ENCODE measurements around the gene PAIP1. TPM values are rescaled to one million over a fixed set of nuclear protein-coding genes. Genes with fewer than 3 reads are reported as not detected.
"Not testable (repeated sequence)": the region's sequence is repeated elsewhere in the genome, so short reads cannot be mapped to it uniquely, and the experiment has no call there.

PAIP1 gene
- total RNA-seq, 1 experiment from 2014 or later: 175 TPM

DNA sequence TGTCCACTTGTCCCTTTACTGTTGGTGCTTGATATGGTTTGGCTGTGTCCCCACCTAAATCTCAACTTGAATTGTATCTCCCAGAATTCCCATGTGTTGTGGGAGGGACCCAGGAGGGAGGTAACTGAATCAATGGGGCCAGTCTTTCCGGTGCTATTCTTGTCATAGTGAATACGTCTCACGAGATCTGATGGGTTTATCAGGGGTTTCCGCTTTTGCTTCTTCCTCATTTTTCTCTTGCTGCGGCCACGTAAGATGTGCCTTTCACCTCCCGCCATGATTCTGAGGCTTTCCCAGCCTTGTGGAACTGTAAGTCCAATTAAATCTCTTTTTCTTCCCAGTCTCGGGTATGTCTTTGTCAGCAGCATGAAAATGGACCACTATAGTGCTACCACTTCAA lies 7.6 kb downstream of the PAIP1 start:
- H3K36me3 ChIP-seq: peaks cover 95% of the 10 kb centered on the region

DNA sequence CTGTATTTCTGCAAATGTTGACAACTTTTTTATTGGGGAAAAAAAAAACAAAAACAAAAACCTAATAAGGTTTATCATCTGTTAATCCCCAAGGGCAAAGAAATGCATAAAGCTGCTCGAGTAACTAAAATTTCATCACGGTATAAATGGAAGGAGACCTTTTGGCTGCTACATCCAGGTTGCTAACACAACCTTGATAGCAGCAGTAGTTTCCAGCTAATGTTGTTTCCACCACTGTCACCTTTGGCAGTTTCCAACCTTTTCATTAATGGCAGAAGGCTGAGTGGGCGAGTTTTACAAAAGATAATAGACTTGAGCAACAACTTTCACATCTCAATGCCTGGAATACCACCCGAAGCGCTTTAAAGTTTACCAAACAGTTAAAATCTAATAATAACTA lies 8.5 kb downstream of the PAIP1 start:
- peaks cover 90% of the 10 kb centered on the region for H3K36me3 ChIP-seq
- no peak for DNase-seq
- H3K9me3 ChIP-seq: no peaks in the 10 kb centered on the region
- no peak overlapping the region for H3K4me3 ChIP-seq
- no peaks in the 10 kb centered on the region for H3K27me3 ChIP-seq

More for the DNA sequence above, 7.6 kb downstream of the PAIP1 start:
- not testable (repeated sequence) for H3K9me3 ChIP-seq, H3K27me3 ChIP-seq, H3K4me3 ChIP-seq, DNase-seq

DNA sequence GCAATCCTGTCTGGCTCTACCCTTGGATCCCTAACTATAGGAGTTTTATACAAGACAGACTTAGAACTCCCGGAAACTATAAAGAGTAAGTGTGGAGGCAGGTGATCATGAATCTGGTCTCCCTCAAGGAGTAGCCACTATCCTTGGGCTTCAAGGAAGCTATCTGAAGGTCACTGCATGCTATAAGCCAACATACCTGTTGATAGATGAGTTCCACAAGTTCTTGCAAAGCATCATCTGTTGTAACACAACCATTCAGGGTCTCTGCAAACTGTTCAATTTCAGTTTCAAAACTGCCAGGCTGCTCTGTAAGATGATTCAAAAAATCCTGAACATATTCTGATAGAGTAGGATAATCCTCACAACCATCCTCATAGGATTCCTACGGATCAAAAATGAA lies 9.3 kb downstream of the PAIP1 start:
- Histone ChIP-seq H3K9me3 (no peaks in the 10 kb centered on the region), H3K27me3 (no peaks in the 10 kb centered on the region), H3K36me3 (peaks cover 88% of the 10 kb centered on the region), H3K4me3 (no peak overlapping the region)
- no peak for DNase-seq

DNA sequence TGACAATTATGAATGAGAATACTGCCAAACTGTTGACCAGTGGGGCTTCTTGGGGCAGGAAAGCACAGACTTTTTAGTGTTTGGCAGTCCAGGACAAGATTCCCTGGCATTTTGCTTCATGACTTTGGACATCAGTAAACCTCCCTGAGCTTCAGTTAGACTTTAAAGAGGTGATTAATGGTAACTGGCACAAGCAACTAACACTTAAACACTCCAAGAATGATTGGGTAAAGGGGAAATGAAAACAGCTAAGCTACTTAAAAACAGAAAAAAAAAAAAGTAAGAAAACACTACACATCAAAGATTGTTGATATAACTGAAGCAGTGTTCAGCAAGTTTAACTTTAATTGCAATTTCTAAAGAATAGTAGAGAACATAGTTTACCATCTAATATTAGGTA lies 13.4 kb downstream of the PAIP1 start:
- Histone ChIP-seq H3K27me3 (no peaks in the 10 kb centered on the region), H3K36me3 (peaks cover 85% of the 10 kb centered on the region), H3K4me3 (no peak overlapping the region), H3K9me3 (no peaks in the 10 kb centered on the region)
- DNase-seq: peak; percentile 43

DNA sequence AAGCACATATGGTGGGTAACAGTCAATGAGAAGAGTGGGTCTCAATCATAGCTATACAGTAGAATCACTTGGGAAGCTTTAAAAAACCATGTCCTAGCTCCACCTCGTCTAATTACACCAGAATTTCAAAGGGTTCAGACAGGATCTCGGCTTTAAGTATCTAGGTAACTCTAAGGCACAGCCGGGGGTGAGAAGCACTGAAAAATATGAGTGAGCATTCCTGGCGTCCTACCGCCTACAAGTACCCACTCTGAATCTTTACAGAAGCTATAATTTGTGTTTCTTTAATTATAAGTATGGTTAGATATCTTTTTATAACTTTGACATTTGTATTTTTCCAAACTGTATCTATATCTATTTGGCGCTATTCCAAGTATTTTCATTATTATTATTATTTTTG lies 16.1 kb downstream of the PAIP1 start:
- Histone ChIP-seq H3K36me3 (peaks cover 83% of the 10 kb centered on the region), H3K9me3 (no peaks in the 10 kb centered on the region), H3K27me3 (no peaks in the 10 kb centered on the region), H3K4me3 (no peak overlapping the region)
- DNase-seq: no peak

DNA sequence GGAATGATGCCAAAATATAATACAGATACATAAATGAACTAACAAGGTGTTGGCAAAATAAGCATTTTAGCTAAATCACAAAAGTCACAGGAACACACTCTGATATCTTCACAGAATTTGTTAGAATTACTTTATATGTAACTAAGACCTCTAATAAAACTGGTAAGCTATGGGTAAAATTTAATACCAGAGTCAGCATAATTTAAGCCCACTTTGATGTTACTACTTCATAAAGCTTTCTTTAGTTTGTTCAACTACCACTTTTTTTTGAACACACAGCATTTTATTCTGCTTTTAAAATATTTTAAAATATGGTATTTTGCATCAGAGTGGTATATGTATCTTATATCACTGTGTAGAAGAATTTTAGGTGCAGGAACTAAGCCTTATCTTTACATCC lies 19.9 kb downstream of the PAIP1 start:
- no peak overlapping the region for H3K4me3 ChIP-seq
- H3K36me3 ChIP-seq: peaks cover 91% of the 10 kb centered on the region
- no peak for DNase-seq
- no peaks in the 10 kb centered on the region for H3K9me3 ChIP-seq
- H3K27me3 ChIP-seq: no peaks in the 10 kb centered on the region

DNA sequence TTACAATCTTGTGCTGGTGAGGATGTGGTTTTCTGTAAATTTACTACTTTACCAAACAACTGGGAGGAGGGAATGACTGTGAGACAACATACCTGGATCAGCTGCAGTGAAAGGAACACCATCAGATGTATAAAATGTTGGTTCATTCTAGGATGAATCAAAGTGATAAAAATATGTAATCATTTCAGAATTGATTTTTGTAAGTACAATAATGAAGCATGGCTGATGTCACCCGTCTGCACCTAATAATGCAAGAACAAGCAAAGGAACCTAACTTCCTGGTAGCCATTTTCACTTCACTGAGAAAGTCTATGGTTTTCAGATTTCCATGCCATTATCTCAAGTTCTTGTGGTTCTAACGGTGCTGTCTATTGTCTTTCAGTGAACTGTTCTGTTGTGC lies 23.2 kb downstream of the PAIP1 start:
- Histone ChIP-seq H3K4me3 (no peak overlapping the region), H3K9me3 (no peaks in the 10 kb centered on the region), H3K36me3 (peaks cover 89% of the 10 kb centered on the region), H3K27me3 (no peaks in the 10 kb centered on the region)
- DNase-seq: no peak

DNA sequence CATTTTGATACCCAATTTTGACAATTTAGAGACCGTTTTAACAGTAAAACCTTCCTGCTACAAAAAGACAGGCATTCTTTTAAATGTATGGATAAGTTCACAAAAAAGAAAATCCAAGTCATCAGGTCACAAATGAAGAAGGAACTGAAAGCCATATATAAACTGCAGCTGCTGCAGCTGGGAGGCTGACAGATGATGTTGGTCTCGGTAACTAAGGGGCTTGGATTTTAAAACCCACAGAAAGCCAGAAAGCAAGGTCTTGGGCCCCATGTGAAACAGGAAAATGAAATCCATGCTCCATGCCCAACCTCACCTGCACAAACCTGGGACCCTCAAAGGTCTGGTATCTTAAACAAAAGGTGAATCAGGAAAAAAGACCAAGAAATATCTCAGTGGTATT lies 26.2 kb downstream of the PAIP1 start:
- H3K27me3 ChIP-seq: no peaks in the 10 kb centered on the region
- no peak overlapping the region for H3K4me3 ChIP-seq
- DNase-seq: no peak
- H3K9me3 ChIP-seq: no peaks in the 10 kb centered on the region
- H3K36me3 ChIP-seq: peaks cover 82% of the 10 kb centered on the region

DNA sequence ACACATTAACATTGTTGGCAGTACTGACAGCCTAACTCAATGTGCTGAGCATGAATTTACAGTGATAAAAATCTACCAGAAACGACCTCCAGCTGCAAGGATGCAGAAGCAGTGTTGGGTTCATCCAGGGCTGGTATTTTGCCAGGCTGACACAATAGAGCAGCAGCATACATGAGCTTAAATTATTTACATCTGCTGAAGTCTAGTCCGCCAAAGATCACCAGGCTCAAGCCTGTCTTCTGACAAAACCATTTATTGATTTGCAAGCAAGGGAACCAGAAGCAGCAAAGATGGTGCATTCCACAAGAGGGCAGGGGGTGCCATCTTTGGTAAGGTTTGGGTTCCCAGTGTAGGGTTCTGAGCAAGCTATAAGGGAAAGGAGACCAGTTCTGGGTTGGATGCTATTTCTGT lies 33.2 kb downstream of the PAIP1 start:
- Histone ChIP-seq H3K4me3 (no peak overlapping the region), H3K36me3 (peaks cover 37% of the 10 kb centered on the region), H3K9me3 (no peaks in the 10 kb centered on the region), H3K27me3 (no peaks in the 10 kb centered on the region)
- DNase-seq: no peak

DNA sequence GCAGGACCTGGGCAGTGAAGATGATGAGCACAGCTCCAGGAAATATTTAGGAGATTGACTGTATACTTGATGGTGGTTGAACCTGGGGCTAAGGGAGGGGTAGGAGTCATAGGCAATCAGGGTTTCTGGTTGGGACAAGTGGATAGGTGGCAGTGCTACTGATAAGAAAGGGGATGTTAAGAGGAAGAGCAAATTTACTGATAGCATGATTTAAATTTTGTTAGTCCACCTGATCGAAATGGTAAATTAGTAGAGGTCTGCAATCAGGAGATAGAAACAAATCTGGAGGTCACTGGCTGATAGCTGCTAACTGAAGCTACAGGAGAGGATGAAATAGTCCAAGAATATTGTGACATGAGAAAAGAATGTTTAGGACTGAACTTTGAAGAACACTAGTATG lies 36.3 kb downstream of the PAIP1 start:
- no peak for DNase-seq
- H3K36me3 ChIP-seq: peaks cover 16% of the 10 kb centered on the region
- H3K27me3 ChIP-seq: no peaks in the 10 kb centered on the region
- no peak overlapping the region for H3K4me3 ChIP-seq
- H3K9me3 ChIP-seq: no peaks in the 10 kb centered on the region

DNA sequence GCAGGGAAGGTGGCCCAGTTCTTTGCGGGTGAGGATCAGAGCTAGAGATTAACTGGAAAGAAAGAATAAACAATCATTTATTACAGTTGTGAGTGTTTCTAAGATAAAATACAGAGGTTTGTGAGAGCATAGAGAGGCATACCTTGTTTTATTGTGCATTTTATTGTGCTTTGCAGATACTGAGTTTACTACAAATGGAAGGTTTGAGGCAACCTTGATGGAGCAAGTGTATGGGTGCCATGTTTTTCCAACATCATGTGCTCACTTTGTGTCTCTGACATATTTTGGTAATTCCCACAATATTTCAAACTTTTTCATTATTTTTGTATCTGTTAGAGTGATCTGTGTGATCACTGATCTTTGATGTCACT lies 41.2 kb downstream of the PAIP1 start:
- no peaks in the 10 kb centered on the region for H3K27me3 ChIP-seq
- no peak for DNase-seq
- no peaks in the 10 kb centered on the region for H3K9me3 ChIP-seq
- H3K36me3 ChIP-seq: no peaks in the 10 kb centered on the region
- peak overlapping the region; percentile 89 for H3K4me3 ChIP-seq

DNA sequence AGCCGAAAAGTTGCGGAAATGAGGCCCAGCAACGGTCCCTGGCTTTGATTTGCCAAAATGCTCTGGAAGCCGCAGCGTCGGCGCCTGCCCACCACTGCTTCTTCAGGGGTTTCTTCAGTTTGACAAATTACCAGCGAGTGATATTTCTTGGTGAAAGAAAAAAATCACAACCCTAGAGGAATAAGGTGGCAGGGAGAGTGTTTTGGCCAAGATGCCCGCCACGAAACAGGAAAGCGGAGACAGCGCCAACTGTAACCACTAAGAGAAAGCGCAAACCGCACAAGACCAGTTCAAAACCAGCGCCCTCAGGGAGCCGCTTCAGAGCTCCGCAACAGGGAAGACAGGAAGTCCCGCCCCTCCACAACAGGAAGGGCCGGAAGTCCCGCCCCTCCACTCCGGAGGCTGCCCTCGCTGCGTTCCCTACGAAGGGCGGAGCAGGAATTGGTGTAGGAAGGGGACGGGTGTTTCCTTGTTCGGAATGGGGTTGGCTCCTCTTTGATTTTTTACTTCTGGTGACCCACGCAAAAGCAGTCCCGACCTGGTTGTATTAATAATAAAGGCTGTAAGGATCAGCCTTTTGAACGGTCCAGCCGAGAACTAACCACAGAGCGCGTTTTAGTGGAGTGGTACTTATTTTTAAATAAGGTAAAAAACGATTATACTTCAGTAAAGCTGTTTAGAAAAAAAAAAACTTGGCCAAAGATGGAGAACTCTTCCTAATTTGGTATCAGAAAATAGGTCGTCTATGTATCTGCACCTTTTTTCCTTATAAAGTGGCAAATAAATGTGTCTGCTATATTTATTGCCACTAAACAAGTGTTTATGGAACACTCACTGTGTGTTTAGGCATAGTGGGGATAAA lies 41.8 kb downstream of the PAIP1 start, which contains the start of gene C5orf34:
Gene C5orf34, minus strand, starts transcription at position 333 of the 862 bp plus-strand sequence. CDS start 5,809 bp downstream, outside the sequence.
- Histone ChIP-seq H3K4me3 (peak within 1 kb of the TSS; percentile 89), H3K36me3 (no peaks in the 10 kb centered on the region)
- DNase-seq: peak; percentile 98

DNA sequence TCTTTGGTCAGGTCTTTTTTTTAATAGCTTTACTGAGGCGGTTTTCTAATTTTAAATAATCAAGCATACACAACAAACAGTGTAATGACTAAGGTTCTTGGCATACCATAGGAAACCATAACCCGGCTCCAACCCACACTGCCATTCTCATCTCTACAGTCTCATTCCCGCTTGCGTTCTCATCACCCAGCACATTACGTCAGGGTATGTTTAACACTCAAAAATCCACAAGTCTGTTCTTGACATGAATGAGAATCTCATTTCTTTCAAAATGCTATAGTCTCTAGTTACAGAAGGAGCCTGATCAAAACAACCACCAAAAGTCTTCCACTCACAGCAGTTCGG lies 42.4 kb downstream of the PAIP1 start:
- no peaks in the 10 kb centered on the region for H3K9me3 ChIP-seq
- H3K36me3 ChIP-seq: no peaks in the 10 kb centered on the region

More for the DNA sequence above, 41.8 kb downstream of the PAIP1 start, which contains the start of gene C5orf34:
- H3K9me3 ChIP-seq: no peaks in the 10 kb centered on the region
- no peaks in the 10 kb centered on the region for H3K27me3 ChIP-seq

DNA sequence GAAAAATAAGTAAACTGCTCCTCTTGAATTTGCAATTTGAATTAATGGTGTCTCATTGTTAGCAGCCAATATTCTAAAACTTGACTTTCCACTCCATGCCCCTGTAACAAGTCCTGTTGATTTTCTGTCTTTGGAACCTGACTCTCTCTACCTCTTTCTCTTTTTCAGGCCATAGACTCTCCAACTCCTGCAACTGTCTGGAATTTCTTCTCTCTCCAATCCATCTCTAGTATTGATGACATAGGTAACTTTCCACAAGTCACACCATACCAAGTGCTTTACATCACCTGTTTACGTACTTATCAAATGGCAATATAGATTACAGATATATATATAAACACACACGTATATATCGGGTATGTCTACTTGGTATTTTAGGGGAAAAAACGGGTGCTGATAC lies 42.9 kb downstream of the PAIP1 start:
- no peaks in the 10 kb centered on the region for H3K9me3 ChIP-seq
- DNase-seq: no peak
- H3K4me3 ChIP-seq: peak overlapping the region; percentile 89

More for the DNA sequence above, 42.4 kb downstream of the PAIP1 start:
- no peaks in the 10 kb centered on the region for H3K27me3 ChIP-seq
- DNase-seq: peak; percentile 51
- peak overlapping the region; percentile 89 for H3K4me3 ChIP-seq

DNA sequence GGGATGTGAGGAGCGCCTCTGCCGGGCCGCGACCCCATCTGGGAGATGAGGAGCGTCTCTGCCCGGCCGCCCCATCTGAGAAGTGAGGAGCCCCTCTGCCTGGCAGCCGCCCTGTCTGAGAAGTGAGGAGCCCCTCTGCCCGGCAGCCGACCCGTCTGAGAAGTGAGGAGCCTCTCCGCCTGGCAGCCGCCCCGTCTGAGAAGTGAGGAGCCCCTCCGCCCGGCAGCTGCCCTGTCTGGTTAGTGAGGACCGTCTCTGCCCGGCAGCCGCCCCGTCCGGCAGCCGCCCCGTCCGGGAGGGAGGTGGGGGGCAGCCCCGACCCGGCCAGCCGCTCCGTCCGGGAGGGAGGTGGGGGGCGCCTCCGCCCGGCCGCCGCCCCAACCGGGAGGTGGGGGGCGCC lies 45.8 kb downstream of the PAIP1 start:
- not testable (repeated sequence) for H3K9me3 ChIP-seq, H3K27me3 ChIP-seq, DNase-seq

More for the DNA sequence above, 42.9 kb downstream of the PAIP1 start:
- Histone ChIP-seq H3K27me3 (no peaks in the 10 kb centered on the region), H3K36me3 (no peaks in the 10 kb centered on the region)

DNA sequence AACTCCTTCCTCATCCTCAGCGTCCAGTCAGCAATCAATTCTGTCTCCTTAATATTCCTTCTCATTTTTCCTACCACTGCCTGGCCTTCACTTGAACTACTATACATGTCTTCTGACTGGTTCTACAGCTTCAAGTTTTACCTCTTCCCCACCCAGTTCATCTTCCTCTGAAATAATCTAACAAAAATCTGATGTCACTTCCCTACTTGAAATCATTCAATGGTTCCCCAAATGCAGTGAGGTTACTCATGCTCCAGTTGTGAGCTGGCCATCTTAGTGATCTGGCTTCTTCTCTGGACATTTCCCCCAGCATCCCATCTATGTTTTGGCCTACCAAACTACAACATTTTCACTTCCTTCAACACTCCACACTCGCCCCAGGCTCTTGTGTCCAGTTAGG lies 58.3 kb downstream of the PAIP1 start:
- no peak for DNase-seq
- Histone ChIP-seq H3K27me3 (no peaks in the 10 kb centered on the region), H3K36me3 (peaks cover 6% of the 10 kb centered on the region; the same call in 1 of the 2 replicates), H3K9me3 (no peaks in the 10 kb centered on the region), H3K4me3 (no peak overlapping the region)

More for the DNA sequence above, 45.8 kb downstream of the PAIP1 start:
- not testable (repeated sequence) for H3K36me3 ChIP-seq, H3K4me3 ChIP-seq

DNA sequence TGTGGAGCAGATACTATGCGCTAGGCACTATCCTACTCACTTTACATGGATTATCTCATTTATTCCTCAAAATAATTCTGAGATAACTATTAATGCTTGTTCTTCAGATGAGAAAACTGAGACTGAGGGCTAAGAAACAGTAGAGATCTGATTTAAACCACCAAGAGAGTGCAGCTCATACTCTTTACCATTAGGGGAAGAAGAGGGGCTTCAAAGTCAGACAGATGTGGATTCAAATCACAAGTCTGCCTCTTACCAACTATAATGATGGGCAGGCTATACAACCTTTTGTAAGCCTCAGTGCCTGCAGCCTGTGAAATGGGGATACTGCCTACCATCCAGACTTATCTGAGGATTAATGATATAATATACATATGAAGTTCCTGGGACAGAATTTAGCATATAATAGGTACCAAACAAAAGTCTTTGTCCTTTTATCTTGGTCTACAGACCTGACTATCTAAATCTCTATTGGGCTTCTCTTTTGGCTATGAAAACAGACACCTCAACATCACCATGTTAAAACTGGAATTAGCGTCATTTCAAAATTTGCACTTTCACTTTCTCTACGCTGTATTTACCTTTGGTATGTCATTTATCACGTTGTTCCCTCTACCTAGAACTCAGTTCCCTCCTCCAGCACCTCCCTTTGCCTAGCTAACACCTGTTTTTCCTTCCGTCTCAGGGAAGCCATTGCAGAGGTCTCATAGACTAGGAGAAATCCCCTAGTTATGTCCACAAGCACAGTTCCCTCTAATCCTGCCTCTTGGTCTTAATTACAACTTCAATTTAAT lies 59.4 kb downstream of the PAIP1 start:
- H3K4me3 ChIP-seq: no peak overlapping the region
- peaks cover 2% of the 10 kb centered on the region for H3K36me3 ChIP-seq
- DNase-seq: no peak
- H3K27me3 ChIP-seq: no peaks in the 10 kb centered on the region
- H3K9me3 ChIP-seq: no peaks in the 10 kb centered on the region

Data from MG63 (cell line).